Thoracic aorta (tissue), 2 donors: ENCODE data around the gene DNM3. TPM values are rescaled to one million over a fixed set of nuclear protein-coding genes. Genes with fewer than 3 reads are reported as not detected.

Experiments
- ATAC-seq: fragments of 150-250 bp; one replicate; pipeline ENCODE4 v1.8.0; 2017; ENCODE audit warnings: low read depth; ENCODE audit not compliant: insufficient number of reproducible peaks, low FRiP score
- DNase-seq: peaks from one replicate; pipeline ENCODE4 v3.0.0-alpha.2; 2020; ENCODE audit warnings: low spot score
- H3K27ac ChIP-seq, 2 donors: fragments of 200-600 bp; sonication (generic); 1 replicate in 1 of 2; 2 replicates in 1 of 2; pipeline ENCODE4 v1.5.1; 2016; ENCODE audit warnings: mild to moderate bottlenecking in 2 of 2, moderate library complexity in 2 of 2
- H3K27me3 ChIP-seq: fragments of 200-600 bp; sonication (generic); replicated peaks from 2 replicates; pipeline ENCODE4 v1.6.0; 2016; ENCODE audit warnings: mild to moderate bottlenecking; ENCODE audit not compliant: insufficient read depth
- H3K36me3 ChIP-seq: fragments of 200-600 bp; sonication (generic); one replicate; pipeline ENCODE4 v1.5.1; 2016
- H3K4me1 ChIP-seq, 2 donors: fragments of 200-600 bp; sonication (generic); 1 replicate in 1 of 2; 2 replicates in 1 of 2; pipeline versions ENCODE4 v1.5.1 to v1.6.0; 2016; ENCODE audit warnings: low read depth in 2 of 2, mild to moderate bottlenecking in 1 of 2; ENCODE audit not compliant: control insufficient read depth in 1 of 2
- H3K4me3 ChIP-seq: fragments of 200-600 bp; sonication (generic); 2 replicates; pipeline ENCODE4 v1.5.1; 2016; ENCODE audit warnings: mild to moderate bottlenecking
- H3K9me3 ChIP-seq: fragments of 200-600 bp; sonication (generic); 2 replicates; pipeline ENCODE4 v1.5.1; 2016
- CTCF ChIP-seq: fragments of 200-600 bp; sonication (generic); IDR thresholded peaks from one replicate; pipeline ENCODE4 v1.5.1; 2019; ENCODE audit warnings: antibody characterized with exemption
- total RNA-seq, 2 donors: library from RNA; depleted of rRNA; stranded (reverse); fragments of >200 nt; gene quantifications; one replicate each; pipeline versions ENCODE4 v1.1.0 to v1.2.3, GENCODE V29; 2016

Gene DNM3
- total RNA-seq, 2 donors from 2014 or later: 5.8 to 7.5 TPM

- no peak for ATAC-seq
- H3K4me3 ChIP-seq: no peak overlapping the region
- H3K9me3 ChIP-seq: no peaks in the 10 kb centered on the region
- H3K27me3 ChIP-seq: no peaks in the 10 kb centered on the region
- no peak for TF ChIP-seq CTCF
- no peaks in the 10 kb centered on the region for H3K36me3 ChIP-seq
- no peak for DNase-seq
- no peaks in the 10 kb centered on the region for H3K4me1 ChIP-seq
- no peak overlapping the region for H3K27ac ChIP-seq
Measured at GRCh38 chr1:171984262-171984661, 143.0 kb downstream of the DNM3 start.

GRCh38 chr1:171984850-171985485, 143.7 kb downstream of the DNM3 start:
- Histone ChIP-seq H3K27me3 (no peaks in the 10 kb centered on the region), H3K9me3 (no peaks in the 10 kb centered on the region), H3K4me1 (no peaks in the 10 kb centered on the region), H3K4me3 (no peak overlapping the region), H3K27ac (no peak overlapping the region), H3K36me3 (no peaks in the 10 kb centered on the region)
- ATAC-seq (no peak), DNase-seq (no peak)
- TF ChIP-seq CTCF: peak; percentile 68

GRCh38 chr1:171985639-171986038, 144.3 kb downstream of the DNM3 start:
- no peaks in the 10 kb centered on the region for H3K4me1 ChIP-seq
- no peaks in the 10 kb centered on the region for H3K9me3 ChIP-seq
- no peak overlapping the region for H3K27ac ChIP-seq
- H3K36me3 ChIP-seq: no peaks in the 10 kb centered on the region
- no peak for TF ChIP-seq CTCF
- H3K4me3 ChIP-seq: no peak overlapping the region
- no peaks in the 10 kb centered on the region for H3K27me3 ChIP-seq
- DNase-seq (no peak), ATAC-seq (no peak)

- Histone ChIP-seq H3K4me3 (no peak overlapping the region), H3K27me3 (no peaks in the 10 kb centered on the region), H3K27ac (no peak overlapping the region), H3K36me3 (no peaks in the 10 kb centered on the region), H3K9me3 (no peaks in the 10 kb centered on the region), H3K4me1 (no peaks in the 10 kb centered on the region)
- ATAC-seq: no peak
- TF ChIP-seq CTCF: no peak
- DNase-seq: no peak
Measured at GRCh38 chr1:171988243-171988885, 147.1 kb downstream of the DNM3 start.

- Histone ChIP-seq H3K27me3 (no peaks in the 10 kb centered on the region), H3K27ac (no peak overlapping the region), H3K36me3 (no peaks in the 10 kb centered on the region), H3K4me1 (no peaks in the 10 kb centered on the region), H3K9me3 (no peaks in the 10 kb centered on the region), H3K4me3 (no peak overlapping the region)
- DNase-seq (no peak), ATAC-seq (no peak)
- TF ChIP-seq CTCF: no peak
Measured at GRCh38 chr1:171990371-171990770, 149.1 kb downstream of the DNM3 start.
